GM12878 (cell line): Measurements from ENCODE around the gene SMIM44. TPM values are rescaled to one million over a fixed set of nuclear protein-coding genes. Genes with fewer than 3 reads are reported as not detected.

Experiments
- ATAC-seq: fragments of 200-7000 bp; cut with Tn5 transposase; 3 replicates; pipeline ENCODE4 v1.9.1; 2020; ENCODE audit warnings: mild to moderate bottlenecking, moderate library complexity
- BruUV-seq: library from RNA; stranded (reverse); fragments of 400-500 nt; replicated peaks from 2 replicates; lab custom pipeline; 2021; lab: Mats Ljungman, UMichigan
- CTCF ChIA-PET: fragments of 300-600 bp; sonication (Branson Sonifier 250); formaldehyde crosslinking; extraction: SDS; loops from one replicate; lab custom pipeline; 2021; ENCODE audit warnings: inconsistent platforms; lab: Yijun Ruan, JAX
- POLR2A ChIA-PET: fragments of 350-600 bp; formaldehyde crosslinking; extraction: SDS; loops from one replicate; lab custom pipeline; 2021; ENCODE audit warnings: inconsistent platforms; lab: Charles Lee
- RAD21 ChIA-PET: fragments of 300-600 bp; sonication (Branson Sonifier 250); formaldehyde crosslinking; loops from one replicate; lab custom pipeline; 2023; ENCODE audit warnings: antibody characterized with exemption; ENCODE audit not compliant: unreplicated experiment; lab: Charles Lee
- SMC1A ChIA-PET: fragments of 300-600 bp; sonication (Branson Sonifier 250); formaldehyde crosslinking; loops from one replicate; lab custom pipeline; 2023; ENCODE audit not compliant: unreplicated experiment, uncharacterized antibody; lab: Charles Lee
- DNase-seq: peaks from one replicate; pipeline ENCODE4 v3.0.0-alpha.2; 2011; ENCODE audit warnings: low read depth, low spot score
- FAIRE-seq: peaks from 3 replicates; lab custom pipeline; 2011; peaks lifted over from hg19 to GRCh38; lab: Jason Lieb, UNC
- H2AFZ ChIP-seq: 2 replicates; pipeline ENCODE4 v1.6.0; 2011; ENCODE audit warnings: low read depth, low read length, control low read depth; ENCODE audit not compliant: control insufficient read depth
- H3K27ac ChIP-seq: 2 replicates; pipeline ENCODE4 v1.5.1; 2011; ENCODE audit warnings: control low read depth; ENCODE audit not compliant: control insufficient read depth, insufficient read depth
- H3K27me3 ChIP-seq, 2 experiments: replicated peaks in 1 of 2; 2 replicates each; pipeline versions ENCODE4 v1.6.0 to v1.6.1; 2011; ENCODE audit warnings: low read length in 1 of 2; ENCODE audit not compliant: control insufficient read depth in 2 of 2, insufficient read depth in 2 of 2
- H3K36me3 ChIP-seq, 2 experiments: 2 replicates each; pipeline ENCODE4 v1.5.1; 2011; ENCODE audit warnings: low read length in 1 of 2; ENCODE audit not compliant: control insufficient read depth in 2 of 2, insufficient read depth in 2 of 2
- H3K4me1 ChIP-seq: 2 replicates; pipeline ENCODE4 v1.6.1; 2011; ENCODE audit warnings: mild to moderate bottlenecking, low read length, moderate library complexity, mixed read lengths; ENCODE audit not compliant: control insufficient read depth, insufficient read depth
- H3K4me2 ChIP-seq: 2 replicates; pipeline ENCODE4 v1.6.0; 2011; ENCODE audit warnings: control low read depth; ENCODE audit not compliant: control insufficient read depth, insufficient read depth
- H3K4me3 ChIP-seq: fragments of 200-600 bp; sonication (generic); 2 replicates; pipeline ENCODE4 v1.5.1; 2016
- H3K79me2 ChIP-seq: 2 replicates; pipeline ENCODE4 v1.6.0; 2011; ENCODE audit warnings: low read length; ENCODE audit not compliant: control insufficient read depth, insufficient read depth
- H3K9ac ChIP-seq: 2 replicates; pipeline ENCODE4 v1.8.0; 2011; ENCODE audit warnings: low read length, control low read depth, mixed read lengths; ENCODE audit not compliant: control insufficient read depth, insufficient read depth
- H3K9me3 ChIP-seq: replicated peaks from 3 replicates; pipeline ENCODE4 v1.5.1; 2011; ENCODE audit warnings: mild to moderate bottlenecking, low read length; ENCODE audit not compliant: control insufficient read depth, insufficient read depth
- H4K20me1 ChIP-seq: 2 replicates; pipeline ENCODE4 v1.6.0; 2011; ENCODE audit not compliant: control insufficient read depth, insufficient read depth
- BCLAF1 ChIP-seq: fragments of 450-650 bp; IDR thresholded peaks from 2 replicates; pipeline ENCODE4 v1.6.1; 2017; ENCODE audit warnings: antibody characterized with exemption, mild to moderate bottlenecking, moderate library complexity
- E2F4 ChIP-seq: IDR thresholded peaks from 2 replicates; pipeline ENCODE4 v1.6.1; 2012; ENCODE audit warnings: low read depth, low read length, improper control_type of control experiment
- FOXK2 ChIP-seq: fragments of 450-650 bp; IDR thresholded peaks from 2 replicates; pipeline ENCODE4 v1.6.1; 2017; ENCODE audit warnings: mild to moderate bottlenecking, moderate library complexity
- GABPA ChIP-seq: IDR thresholded peaks from 2 replicates; pipeline ENCODE4 v1.6.1; 2014; ENCODE audit warnings: antibody characterized with exemption, low read depth, mild to moderate bottlenecking, inconsistent platforms
- HDAC2 ChIP-seq: fragments of 200-600 bp; sonication (generic); IDR thresholded peaks from 2 replicates; pipeline ENCODE4 v1.6.1; 2017
- MYB ChIP-seq: fragments of 150-350 bp; IDR thresholded peaks from 2 replicates; pipeline ENCODE4 v1.6.1; 2014; ENCODE audit warnings: mild to moderate bottlenecking, low read depth, low read length, borderline replicate concordance
- RBBP5 ChIP-seq: fragments of 200-600 bp; sonication (generic); conservative IDR thresholded peaks from 2 replicates; pipeline ENCODE4 v1.6.1; 2016
- RCOR1 ChIP-seq: conservative IDR thresholded peaks from 2 replicates; pipeline ENCODE4 v1.6.1; 2012; ENCODE audit warnings: low read depth, low read length, improper control_type of control experiment
- RELB ChIP-seq: fragments of 450-650 bp; IDR thresholded peaks from 2 replicates; pipeline ENCODE4 v1.6.1; 2017; ENCODE audit warnings: low read depth, mild to moderate bottlenecking, moderate library complexity
- SMAD1 ChIP-seq: fragments of 450-650 bp; IDR thresholded peaks from 2 replicates; pipeline ENCODE4 v1.6.1; 2018; ENCODE audit warnings: mild to moderate bottlenecking, low read depth; ENCODE audit not compliant: partially characterized antibody
- SPI1 ChIP-seq: IDR thresholded peaks from 2 replicates; pipeline ENCODE4 v1.6.1; 2011; ENCODE audit warnings: low read depth, mild to moderate bottlenecking, low read length, moderate library complexity, borderline replicate concordance; ENCODE audit not compliant: insufficient read depth
- STAT1 ChIP-seq: fragments of 450-650 bp; conservative IDR thresholded peaks from 2 replicates; pipeline ENCODE4 v1.6.1; 2014; ENCODE audit warnings: antibody characterized with exemption, mild to moderate bottlenecking
- ZBTB4 ChIP-seq: fragments of 450-650 bp; formaldehyde crosslinking; IDR thresholded peaks from 2 replicates; pipeline ENCODE4 v1.4.0; 2022; ENCODE audit warnings: mild to moderate bottlenecking, moderate library complexity
- WGBS: methylation state at CpG from one replicate; pipeline ENCODE4 v1.1.6; 2016; ENCODE audit warnings: low lambda C conversion rate; ENCODE audit not compliant: insufficient replicate concordance, insufficient coverage; ENCODE audit errors: missing lambda C conversion rate; 5-methylcytosine and 5-hydroxymethylcytosine counted together
- in situ Hi-C: fragments of 300-500 bp; cut with MboI; formaldehyde crosslinking; loops from 9 replicates; pipeline ENCODE4 v1.14.3; 2018; ENCODE audit warnings: mixed read lengths
- intact Hi-C: fragments of 100-400 bp; cut with micrococcal nuclease; formaldehyde crosslinking; loops from one replicate; pipeline ENCODE4 v1.14.2; 2022; ENCODE audit not compliant: unreplicated experiment
- polyA plus RNA-seq, 11 experiments: library from polyadenylated mRNA; depleted of rRNA in 4 of 11; unstranded in 6 of 11; stranded (reverse) in 5 of 11; fragments of >200 nt; fragmentation: Nextera tagmentation in 4 of 11; fragmentation: Illumina TruSeq in 1 of 11; extraction: Ambion mirVana in 4 of 11; extraction: Trizol in 1 of 11; gene quantifications; 1 replicate in 1 of 11; 2 replicates in 10 of 11; pipeline versions ENCODE4 v1.2.1 to v1.2.3, GENCODE V29; 2011 to 2016; ENCODE audit warnings: inconsistent platforms in 2 of 11, missing spikeins in 2 of 11, low read depth in 1 of 11
- total RNA-seq, 4 experiments: library from RNA; depleted of rRNA in 3 of 4; stranded (reverse); fragments of >200 nt in 3 of 4; fragmentation: Illumina TruSeq in 1 of 4; extraction: Trizol in 1 of 4; gene quantifications; 2 replicates each; pipeline versions ENCODE4 v1.2.1 to v1.2.3, GENCODE V29; 2013 to 2021

Gene SMIM44
- total and polyA plus RNA-seq, 10 of the 15 experiments (the other 5 are each of a cell fraction or from before 2014, with no cell fraction given) = not detected

- TF ChIP-seq ZBTB4 (CRISPR knock-in tag) = no peak
- no peak for TF ChIP-seq RBBP5
- TF ChIP-seq SPI1 = no peak
- TF ChIP-seq STAT1 = no peak
- no peak for TF ChIP-seq SMAD1
Measured at GRCh38 chr19:3452171-3452941, 30.9 kb downstream of the SMIM44 start (continued).

GRCh38 chr19:3451451-3451866, 31.8 kb downstream of the SMIM44 start:
- 57% methylated on average over 10 of the region's 10 CpGs for WGBS
- peaks cover 13 to 28% of the 10 kb centered on the region in 2 experiments; a peak in 3 of 4 replicates for H3K36me3 ChIP-seq
- TF ChIP-seq RELB (no peak), GABPA (no peak), BCLAF1 (no peak), MYB (no peak), FOXK2 (no peak), E2F4 (no peak), RCOR1 (no peak), HDAC2 (no peak)

More at GRCh38 chr19:3451451-3451866, 31.8 kb downstream of the SMIM44 start:
- Histone ChIP-seq H3K27ac (no peak overlapping the region), H3K9ac (no peak overlapping the region), H3K4me3 (no peak overlapping the region), H4K20me1 (no peaks in the 10 kb centered on the region), H3K79me2 (no peaks in the 10 kb centered on the region), H3K27me3 (no peaks in the 10 kb centered on the region), H2AFZ (no peak overlapping the region), H3K4me2 (no peak overlapping the region), H3K9me3 (no peaks in the 10 kb centered on the region), H3K4me1 (no peaks in the 10 kb centered on the region)
- ChIA-PET RAD21 (no interaction called here), POLR2A (interaction anchor here (0.6 kb wide), 2 partner anchors 270 to 462 kb away, joined by 3 read pairs; no protein-coding TSS in a partner anchor), SMC1A (interaction anchor here (0.6 kb wide), 1 partner anchor 63 kb away, joined by 4 read pairs; no protein-coding TSS in a partner anchor), CTCF (no interaction called here)
- in situ Hi-C loops = no loop called here
- no peak for ATAC-seq
- intact Hi-C loops = no loop called here
- no peak for FAIRE-seq
- BruUV-seq = no TSS peak
- no peak for DNase-seq
